Tibial artery (tissue), 4 donors: ENCODE measurements around the gene TSPAN1.

ENCODE experiments used
- DNase-seq, 2 donors: peaks; one replicate each; pipeline ENCODE4 v3.0.0-alpha.2; 2019
- H3K27ac ChIP-seq, 2 donors: fragments of 200-600 bp; sonication (generic) in 1 of 2; 1 replicate in 1 of 2; 2 replicates in 1 of 2; pipeline ENCODE4 v1.5.1; 2018 to 2019; ENCODE audit warnings: mild to moderate bottlenecking in 1 of 2
- H3K27me3 ChIP-seq, 2 donors: fragments of 200-600 bp; sonication (generic) in 1 of 2; one replicate each; pipeline versions ENCODE4 v1.5.1 to v1.6.0; 2016 to 2019
- H3K36me3 ChIP-seq, 3 donors: fragments of 200-600 bp; sonication (generic) in 2 of 3; one replicate each; pipeline ENCODE4 v1.5.1; 2016 to 2019; ENCODE audit warnings: mild to moderate bottlenecking in 2 of 3
- H3K4me1 ChIP-seq, 4 donors: fragments of 200-600 bp; sonication (generic) in 2 of 4; 1 replicate in 3 of 4; 2 replicates in 1 of 4; pipeline ENCODE4 v1.5.1; 2016 to 2019
- H3K4me3 ChIP-seq, 2 donors: fragments of 200-600 bp; sonication (generic) in 1 of 2; 1 replicate in 1 of 2; 2 replicates in 1 of 2; pipeline ENCODE4 v1.5.1; 2018 to 2019; ENCODE audit warnings: mild to moderate bottlenecking in 2 of 2
- H3K9me3 ChIP-seq, 3 donors: fragments of 200-600 bp; sonication (generic) in 1 of 3; one replicate each; pipeline ENCODE4 v1.5.1; 2016 to 2019
- intact Hi-C: fragments of 100-400 bp; cut with DNase I; formaldehyde crosslinking; loops from one replicate; pipeline ENCODE4 v1.15.0; 2023; ENCODE audit warnings: low total_unique reads
- TF ChIP-seq, protein P1 (sequence below), 2 experiments: fragments of 200-600 bp in 1 of 2; fragments of 450-650 bp in 1 of 2; IDR thresholded peaks; one replicate each; pipeline ENCODE4 v1.5.1; 2017 to 2019; ENCODE audit warnings: antibody characterized with exemption in 2 of 2, mild to moderate bottlenecking in 1 of 2, moderate library complexity in 1 of 2

Gene TSPAN1

DNA sequence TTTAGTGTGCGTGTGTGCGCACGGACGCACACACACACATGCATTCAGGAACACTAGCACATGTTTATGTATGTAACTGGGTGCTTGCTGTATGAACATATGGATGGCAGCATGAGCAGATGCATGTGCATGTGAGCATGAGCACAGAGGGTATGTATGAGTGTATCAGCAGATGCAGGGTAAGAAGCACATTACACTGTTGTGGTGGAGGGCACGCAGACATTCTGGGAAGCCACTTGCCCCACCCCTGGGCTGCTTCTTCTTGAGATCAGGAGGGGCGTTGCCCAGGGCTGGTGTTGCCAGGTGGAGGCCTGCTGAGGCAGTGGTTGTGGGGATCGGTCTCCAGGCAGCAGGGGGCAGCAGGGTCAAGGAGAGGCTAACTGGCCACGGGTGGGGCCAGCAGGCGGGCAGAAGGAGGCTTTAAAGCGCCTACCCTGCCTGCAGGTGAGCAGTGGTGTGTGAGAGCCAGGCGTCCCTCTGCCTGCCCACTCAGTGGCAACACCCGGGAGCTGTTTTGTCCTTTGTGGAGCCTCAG lies 5.3 kb downstream of the TSPAN1 start:
- no peak for DNase-seq

DNA sequence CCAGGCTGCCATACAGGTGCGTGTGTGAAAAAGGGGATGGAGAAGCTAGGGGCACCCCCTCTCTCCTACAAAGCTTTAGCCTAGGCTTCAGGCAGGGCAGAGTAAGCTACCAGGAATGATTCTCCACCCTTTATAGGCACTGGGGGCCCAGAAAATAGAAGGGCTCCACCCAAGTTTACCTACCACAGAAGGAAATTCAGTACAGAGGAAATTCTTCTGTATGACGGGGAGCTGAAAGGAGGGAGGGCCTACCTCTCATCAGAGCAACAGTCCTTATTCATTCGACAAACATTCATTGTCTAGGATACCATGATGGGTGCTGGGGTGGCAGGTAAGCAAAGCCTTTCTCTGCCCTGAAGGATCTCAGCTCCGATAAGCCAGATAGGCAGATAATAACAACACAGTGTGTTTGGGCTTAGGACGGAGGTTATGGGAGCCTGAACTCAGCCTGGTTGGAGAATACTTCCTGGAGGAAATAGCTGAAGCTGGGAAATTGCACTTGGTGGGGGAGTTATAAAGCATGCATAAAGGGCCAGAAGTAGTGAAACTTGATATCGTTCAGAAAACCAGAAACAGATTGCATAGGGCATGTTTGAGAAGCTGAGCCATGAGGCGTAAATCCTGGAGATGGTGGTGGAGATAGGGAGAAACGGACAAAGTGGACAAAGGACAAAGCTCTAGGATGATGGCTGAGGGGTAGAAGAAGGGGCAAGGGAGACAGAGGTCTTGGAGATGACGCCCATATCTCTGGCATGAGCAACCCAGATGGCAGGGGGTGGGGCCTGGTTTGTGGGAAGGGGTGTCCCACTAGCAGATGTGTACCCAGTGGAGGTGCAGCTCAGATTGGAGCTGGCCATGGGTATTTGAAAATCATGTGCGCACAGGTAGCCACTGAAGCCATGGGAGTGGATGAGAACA lies 6.7 kb downstream of the TSPAN1 start:
- H3K4me1 ChIP-seq = peaks cover 0 to 40% (median 21%) of the 10 kb centered on the region in 4 donors
- no peaks in the 10 kb centered on the region for H3K9me3 ChIP-seq
- no peak overlapping the region for H3K4me3 ChIP-seq
- no peak overlapping the region for H3K27ac ChIP-seq
- H3K27me3 ChIP-seq = no peaks in the 10 kb centered on the region
- intact Hi-C loops = no loop called here
- DNase-seq = no peak
- TF ChIP-seq, protein P1, sequence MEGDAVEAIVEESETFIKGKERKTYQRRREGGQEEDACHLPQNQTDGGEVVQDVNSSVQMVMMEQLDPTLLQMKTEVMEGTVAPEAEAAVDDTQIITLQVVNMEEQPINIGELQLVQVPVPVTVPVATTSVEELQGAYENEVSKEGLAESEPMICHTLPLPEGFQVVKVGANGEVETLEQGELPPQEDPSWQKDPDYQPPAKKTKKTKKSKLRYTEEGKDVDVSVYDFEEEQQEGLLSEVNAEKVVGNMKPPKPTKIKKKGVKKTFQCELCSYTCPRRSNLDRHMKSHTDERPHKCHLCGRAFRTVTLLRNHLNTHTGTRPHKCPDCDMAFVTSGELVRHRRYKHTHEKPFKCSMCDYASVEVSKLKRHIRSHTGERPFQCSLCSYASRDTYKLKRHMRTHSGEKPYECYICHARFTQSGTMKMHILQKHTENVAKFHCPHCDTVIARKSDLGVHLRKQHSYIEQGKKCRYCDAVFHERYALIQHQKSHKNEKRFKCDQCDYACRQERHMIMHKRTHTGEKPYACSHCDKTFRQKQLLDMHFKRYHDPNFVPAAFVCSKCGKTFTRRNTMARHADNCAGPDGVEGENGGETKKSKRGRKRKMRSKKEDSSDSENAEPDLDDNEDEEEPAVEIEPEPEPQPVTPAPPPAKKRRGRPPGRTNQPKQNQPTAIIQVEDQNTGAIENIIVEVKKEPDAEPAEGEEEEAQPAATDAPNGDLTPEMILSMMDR (IDR thresholded peaks at IDR 0.05) = no peak
- no peaks in the 10 kb centered on the region for H3K36me3 ChIP-seq

More for the DNA sequence above, 5.3 kb downstream of the TSPAN1 start:
- H3K27me3 ChIP-seq = no peaks in the 10 kb centered on the region
- intact Hi-C loops = no loop called here
- no peaks in the 10 kb centered on the region for H3K36me3 ChIP-seq
- no peak overlapping the region for H3K4me3 ChIP-seq
- TF ChIP-seq, protein P1 (IDR thresholded peaks at IDR 0.05) = no peak
- H3K9me3 ChIP-seq = no peaks in the 10 kb centered on the region
- H3K27ac ChIP-seq = no peak overlapping the region
- H3K4me1 ChIP-seq = peaks cover 0 to 44% (median 24%) of the 10 kb centered on the region in 4 donors

DNA sequence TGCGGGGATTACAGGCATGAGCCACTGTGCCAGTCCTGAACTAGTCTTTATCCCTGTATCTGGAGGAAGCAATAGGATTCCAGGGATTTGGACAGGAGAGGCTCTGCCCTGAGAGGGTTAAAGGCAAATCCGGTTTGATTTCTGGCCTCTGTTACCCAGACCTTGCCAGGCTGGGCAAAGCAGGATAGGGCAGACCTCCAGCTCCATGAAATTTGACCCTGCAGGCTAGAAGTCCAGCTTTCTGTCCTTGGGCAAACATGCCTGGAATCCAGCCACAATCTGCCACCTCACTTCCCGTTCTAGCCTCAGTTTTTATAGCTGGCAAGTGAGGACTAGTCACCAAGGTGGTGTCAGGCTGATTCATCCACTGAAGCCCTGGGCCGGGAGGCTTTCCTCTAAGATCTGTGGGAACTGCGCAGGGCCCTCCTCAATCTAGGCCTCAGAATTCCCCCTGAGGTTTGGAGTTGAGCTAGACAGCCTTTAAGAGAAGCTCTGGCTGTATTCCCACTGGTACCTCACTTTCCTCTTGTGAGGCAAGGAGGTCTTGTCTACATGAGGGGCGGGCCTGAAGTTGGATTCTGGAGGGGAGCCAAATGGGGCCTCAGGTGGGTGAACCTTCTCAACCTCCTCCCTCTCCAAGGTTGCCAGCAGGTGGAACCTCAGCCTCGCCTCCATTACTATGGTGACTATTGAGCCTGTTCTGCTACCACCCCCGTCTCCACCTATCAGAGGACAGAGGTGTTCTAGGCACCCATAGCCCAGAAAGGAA lies 8.4 kb downstream of the TSPAN1 start:
- intact Hi-C loops = no loop called here
- peaks cover 0 to 40% (median 21%) of the 10 kb centered on the region in 4 donors for H3K4me1 ChIP-seq
- peak overlapping the region; percentile 81 to 86 for H3K27ac ChIP-seq
- H3K36me3 ChIP-seq = peaks cover 0 to 15% (median 5%) of the 10 kb centered on the region in 3 donors
- H3K9me3 ChIP-seq = no peaks in the 10 kb centered on the region
- H3K4me3 ChIP-seq = no peak overlapping the region
- TF ChIP-seq, protein P1 (IDR thresholded peaks at IDR 0.05) = no peak
- peak; percentile 78 to 96 for DNase-seq
- H3K27me3 ChIP-seq = no peaks in the 10 kb centered on the region

DNA sequence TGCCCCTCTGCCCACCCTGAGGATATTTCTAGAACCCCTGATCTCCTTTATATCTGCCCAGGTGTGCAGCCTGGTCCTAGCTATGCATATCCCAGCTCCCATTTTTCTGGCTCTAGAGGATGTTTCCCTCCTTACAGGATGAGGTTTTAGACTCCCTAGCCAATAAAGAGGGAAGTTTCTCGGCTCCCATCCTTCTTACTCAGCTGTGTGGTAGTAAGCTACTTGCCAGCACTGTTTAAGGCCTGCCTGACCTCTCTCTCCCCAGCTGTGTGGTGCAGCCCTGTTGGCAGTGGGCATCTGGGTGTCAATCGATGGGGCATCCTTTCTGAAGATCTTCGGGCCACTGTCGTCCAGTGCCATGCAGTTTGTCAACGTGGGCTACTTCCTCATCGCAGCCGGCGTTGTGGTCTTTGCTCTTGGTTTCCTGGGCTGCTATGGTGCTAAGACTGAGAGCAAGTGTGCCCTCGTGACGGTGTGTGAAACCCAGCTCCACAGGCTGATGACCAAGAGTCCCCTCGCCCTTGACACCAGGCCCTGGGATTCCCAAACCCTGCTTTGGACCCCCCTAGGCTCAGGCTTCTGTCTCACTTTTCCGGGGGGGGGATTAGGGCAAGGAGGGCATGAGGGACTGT lies 9.2 kb downstream of the TSPAN1 start:
- intact Hi-C loops = no loop called here
- Histone ChIP-seq H3K4me3 (no peak overlapping the region), H3K9me3 (no peaks in the 10 kb centered on the region), H3K27me3 (no peaks in the 10 kb centered on the region), H3K36me3 (peaks cover under 1 to 23% (median 5%) of the 10 kb centered on the region in 3 donors), H3K27ac (peak overlapping the region; percentile 81 to 86), H3K4me1 (peaks cover 0 to 40% (median 20%) of the 10 kb centered on the region in 4 donors)
- DNase-seq = no peak
- TF ChIP-seq, protein P1 (IDR thresholded peaks at IDR 0.05) = no peak
